ENCODE data around the gene ACSS1.

- no peak for TF ChIP-seq CTCF (IDR thresholded peaks at IDR 0.05)
- TF ChIP-seq POLR2AphosphoS5 (IDR thresholded peaks at IDR 0.05) = no peak
- no peak for TF ChIP-seq EP300 (IDR thresholded peaks at IDR 0.05)
These were observed 24.5 kb downstream of the ACSS1 start for GRCh38 chr20:25033265-25033923.

Measured in upper lobe of left lung (tissue), 4 donors.